NB4 (cell line): ENCODE measurements around the gene GOPC.

Experiments used
- POLR2A ChIP-seq: IDR thresholded peaks from 2 replicates; pipeline ENCODE4 v1.6.1; 2011; ENCODE audit warnings: mild to moderate bottlenecking; ENCODE audit not compliant: insufficient read length; ENCODE audit errors: extremely low read depth
- TF ChIP-seq, protein P1 (sequence below): IDR thresholded peaks from one replicate; pipeline ENCODE4 v1.5.1; 2012; ENCODE audit warnings: low read depth, low read length
- TF ChIP-seq, protein P2 (sequence below): IDR thresholded peaks from 2 replicates; pipeline ENCODE4 v1.6.1; 2011; ENCODE audit warnings: low read depth, low read length

DNA sequence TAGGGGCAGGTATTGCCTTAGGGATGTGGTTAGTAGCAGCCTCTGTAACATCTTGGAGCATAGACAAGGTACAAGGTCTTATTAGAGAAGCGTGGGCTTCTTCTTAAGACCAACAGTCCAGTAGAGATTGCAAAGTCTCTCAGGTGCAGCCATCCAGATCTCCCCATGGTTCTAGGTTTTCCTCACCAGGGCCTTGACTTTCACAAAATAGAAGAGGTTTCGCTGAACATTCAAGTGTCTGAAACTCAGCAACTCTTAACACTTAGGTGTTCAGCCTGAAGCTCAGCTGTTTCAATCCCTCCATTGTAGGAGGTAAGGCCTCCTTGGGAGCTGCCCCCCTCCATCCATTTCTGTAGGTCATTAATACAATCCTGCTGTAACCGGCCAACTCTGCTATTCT is 44.4 kb downstream of the GOPC start:
- no peak for TF ChIP-seq POLR2A
- TF ChIP-seq, protein P1, sequence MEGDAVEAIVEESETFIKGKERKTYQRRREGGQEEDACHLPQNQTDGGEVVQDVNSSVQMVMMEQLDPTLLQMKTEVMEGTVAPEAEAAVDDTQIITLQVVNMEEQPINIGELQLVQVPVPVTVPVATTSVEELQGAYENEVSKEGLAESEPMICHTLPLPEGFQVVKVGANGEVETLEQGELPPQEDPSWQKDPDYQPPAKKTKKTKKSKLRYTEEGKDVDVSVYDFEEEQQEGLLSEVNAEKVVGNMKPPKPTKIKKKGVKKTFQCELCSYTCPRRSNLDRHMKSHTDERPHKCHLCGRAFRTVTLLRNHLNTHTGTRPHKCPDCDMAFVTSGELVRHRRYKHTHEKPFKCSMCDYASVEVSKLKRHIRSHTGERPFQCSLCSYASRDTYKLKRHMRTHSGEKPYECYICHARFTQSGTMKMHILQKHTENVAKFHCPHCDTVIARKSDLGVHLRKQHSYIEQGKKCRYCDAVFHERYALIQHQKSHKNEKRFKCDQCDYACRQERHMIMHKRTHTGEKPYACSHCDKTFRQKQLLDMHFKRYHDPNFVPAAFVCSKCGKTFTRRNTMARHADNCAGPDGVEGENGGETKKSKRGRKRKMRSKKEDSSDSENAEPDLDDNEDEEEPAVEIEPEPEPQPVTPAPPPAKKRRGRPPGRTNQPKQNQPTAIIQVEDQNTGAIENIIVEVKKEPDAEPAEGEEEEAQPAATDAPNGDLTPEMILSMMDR, result no peak
- TF ChIP-seq, protein P2, sequence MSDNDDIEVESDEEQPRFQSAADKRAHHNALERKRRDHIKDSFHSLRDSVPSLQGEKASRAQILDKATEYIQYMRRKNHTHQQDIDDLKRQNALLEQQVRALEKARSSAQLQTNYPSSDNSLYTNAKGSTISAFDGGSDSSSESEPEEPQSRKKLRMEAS, result no peak
